Amniotic epithelial cell (primary cell): ENCODE data around the gene LNX1.
A peak's percentile ranks its signal among the peaks of the same experiment; 100 is the strongest.

Experiments used
- DNase-seq: peaks from one replicate; pipeline ENCODE4 v3.0.0-alpha.2; 2010; ENCODE audit warnings: low read depth

The LNX1 gene

GRCh38 chr4:53591372-53591892 lies at the start of gene LNX1:
LNX1 (minus strand) TSS chr4:53591486; CDS start chr4:53574002, 17,484 bp downstream.
- no peak for DNase-seq

DNA sequence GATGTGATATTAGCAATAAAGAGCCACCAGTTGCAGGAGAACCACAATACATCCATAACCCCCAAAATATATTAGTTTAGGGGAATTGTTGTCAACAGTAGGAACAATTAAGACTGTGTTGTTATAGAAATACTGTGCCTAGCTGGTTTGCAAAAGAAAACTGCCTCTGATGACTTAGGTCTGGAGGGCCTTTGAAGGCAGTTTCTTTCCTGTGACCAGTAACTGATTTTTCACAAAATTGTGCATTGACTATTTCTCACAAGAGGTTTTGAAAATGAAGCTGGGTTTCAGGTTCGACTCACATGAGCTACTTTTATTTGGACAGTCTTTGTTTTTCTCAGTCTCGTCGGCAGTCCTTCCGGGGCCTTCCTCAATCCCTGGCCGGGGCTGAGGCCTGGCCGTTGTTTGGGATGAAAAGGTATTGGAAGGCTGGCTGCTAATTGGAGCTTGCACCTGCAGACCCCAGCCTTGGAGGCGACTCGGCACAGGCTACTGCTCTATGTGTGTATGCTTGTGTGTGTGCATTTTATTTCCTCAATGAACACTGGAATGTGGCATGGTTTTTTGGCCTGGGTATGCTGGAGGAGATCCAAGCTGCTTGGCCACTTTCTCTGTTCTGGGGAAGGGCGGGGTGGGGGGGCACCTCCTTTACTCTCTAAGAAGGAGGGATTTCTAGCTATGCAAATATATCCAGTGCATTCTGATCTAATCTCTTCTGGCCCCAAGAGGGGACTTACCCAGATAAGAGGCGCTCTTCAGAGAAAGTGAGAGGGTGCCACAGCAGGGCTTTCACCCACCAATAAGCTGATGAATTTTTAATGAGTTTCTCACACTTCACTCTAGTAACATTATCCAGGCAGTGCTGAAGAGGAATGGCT lies 49.5 kb upstream of the LNX1 start:
- peak; percentile 10 for DNase-seq

GRCh38 chr4:53638919-53639318 lies 47.6 kb upstream of the LNX1 start:
- no peak for DNase-seq

GRCh38 chr4:53637348-53637747 lies 46.1 kb upstream of the LNX1 start:
- no peak for DNase-seq

- no peak for DNase-seq
These were observed 44.6 kb upstream of the LNX1 start for GRCh38 chr4:53635697-53636483.

GRCh38 chr4:53633608-53634007 lies 42.3 kb upstream of the LNX1 start:
- peak; percentile 57 for DNase-seq

DNA sequence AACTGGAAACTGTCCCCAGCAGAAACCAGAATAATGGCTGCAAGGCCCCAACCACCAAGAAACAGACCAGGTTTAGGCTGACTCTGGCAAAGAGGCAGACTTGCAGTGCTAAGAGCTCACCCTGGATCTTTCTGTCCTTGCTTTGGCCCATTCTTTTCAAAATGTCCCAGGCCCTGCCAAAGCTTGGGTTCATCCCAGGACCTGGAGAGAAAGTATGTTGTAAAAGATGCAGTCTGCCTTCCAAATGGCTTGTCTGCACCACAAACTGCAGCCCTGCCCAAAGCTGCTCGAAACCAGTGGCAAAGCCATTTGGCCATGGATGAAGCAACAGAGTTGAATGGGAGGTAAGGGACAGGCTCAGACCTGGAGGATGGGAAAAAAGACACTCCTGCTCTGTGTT lies 38.0 kb upstream of the LNX1 start:
- no peak for DNase-seq

GRCh38 chr4:53626491-53626890 lies 35.2 kb upstream of the LNX1 start:
- DNase-seq: no peak

- DNase-seq: no peak
These were observed 34.6 kb upstream of the LNX1 start for GRCh38 chr4:53625888-53626287.

DNA sequence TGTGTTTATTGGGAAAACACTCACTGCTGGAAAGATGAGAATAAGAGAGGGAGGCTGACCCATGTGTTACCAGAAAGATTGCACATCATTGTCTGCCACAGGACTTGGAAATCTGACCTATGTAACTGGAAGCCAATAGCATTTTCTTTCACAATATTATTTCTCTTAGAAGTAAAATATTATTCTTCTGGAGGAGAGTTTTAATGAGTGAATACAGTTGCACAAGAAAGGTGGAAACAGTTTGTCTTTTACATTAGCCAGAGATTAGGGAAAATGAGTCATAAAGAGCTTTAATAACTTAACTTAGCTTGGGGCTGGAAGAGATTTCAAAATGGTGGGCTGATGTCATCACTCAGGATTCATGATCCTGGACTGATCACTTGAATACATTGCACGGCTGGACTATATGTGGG lies 31.5 kb upstream of the LNX1 start:
- peak; percentile 99 for DNase-seq

DNA sequence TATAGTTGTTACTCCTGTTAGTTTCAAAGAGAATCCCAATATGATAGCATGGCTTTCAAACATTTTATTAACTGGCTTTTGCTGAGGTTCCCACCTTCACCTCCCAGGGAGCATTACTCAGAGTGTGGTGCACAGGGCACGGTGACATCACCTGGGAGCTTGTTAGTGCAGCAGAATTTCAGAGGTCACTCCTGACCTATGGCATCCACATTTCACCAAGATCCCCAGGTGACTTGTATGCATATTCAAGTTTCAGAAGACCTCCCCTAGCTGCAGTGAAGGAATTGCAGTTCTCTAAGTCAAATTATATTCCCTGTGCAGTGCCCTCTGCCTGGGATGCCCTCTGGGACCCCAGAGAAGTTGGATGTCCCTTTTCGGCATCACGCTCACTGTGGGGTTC lies 29.7 kb upstream of the LNX1 start:
- no peak for DNase-seq

DNA sequence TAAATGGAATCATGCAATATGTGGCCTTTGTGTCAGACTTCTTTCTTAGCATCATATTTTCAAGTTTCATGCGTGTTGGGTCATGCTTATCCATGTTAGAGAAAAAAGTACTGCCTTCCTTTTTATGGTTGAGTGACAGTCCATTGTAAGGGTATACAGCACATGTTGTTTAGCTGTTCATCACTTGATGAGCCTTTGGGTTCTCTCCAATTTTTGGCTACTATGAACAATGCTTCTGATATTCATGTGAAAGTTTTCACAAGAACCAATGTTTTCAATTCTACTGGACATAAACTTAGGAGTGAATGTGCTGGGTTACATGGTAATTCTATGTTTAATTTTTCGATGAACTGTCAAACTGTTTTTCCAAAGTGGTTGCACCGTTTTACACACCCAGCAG lies 28.1 kb upstream of the LNX1 start:
- DNase-seq: no peak

DNA sequence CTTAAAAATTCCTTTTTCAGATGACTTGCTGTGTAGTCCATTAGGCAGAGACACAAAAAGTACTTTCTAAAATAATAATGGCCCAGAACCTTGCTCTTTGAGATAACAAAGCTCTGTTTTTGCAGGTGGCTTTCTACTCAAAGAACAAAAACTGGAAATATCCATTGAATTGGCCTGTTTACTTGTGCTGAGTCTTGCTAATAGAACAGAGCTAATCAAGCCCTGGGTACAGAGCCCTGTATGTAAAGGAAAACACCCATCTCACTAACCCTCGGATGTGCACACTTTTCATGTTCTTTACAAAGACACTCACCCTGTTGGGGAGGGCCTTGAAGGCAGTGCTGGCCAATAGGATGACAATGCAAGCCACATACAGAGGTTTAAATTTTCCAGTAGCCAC lies 27.0 kb upstream of the LNX1 start:
- no peak for DNase-seq

DNA sequence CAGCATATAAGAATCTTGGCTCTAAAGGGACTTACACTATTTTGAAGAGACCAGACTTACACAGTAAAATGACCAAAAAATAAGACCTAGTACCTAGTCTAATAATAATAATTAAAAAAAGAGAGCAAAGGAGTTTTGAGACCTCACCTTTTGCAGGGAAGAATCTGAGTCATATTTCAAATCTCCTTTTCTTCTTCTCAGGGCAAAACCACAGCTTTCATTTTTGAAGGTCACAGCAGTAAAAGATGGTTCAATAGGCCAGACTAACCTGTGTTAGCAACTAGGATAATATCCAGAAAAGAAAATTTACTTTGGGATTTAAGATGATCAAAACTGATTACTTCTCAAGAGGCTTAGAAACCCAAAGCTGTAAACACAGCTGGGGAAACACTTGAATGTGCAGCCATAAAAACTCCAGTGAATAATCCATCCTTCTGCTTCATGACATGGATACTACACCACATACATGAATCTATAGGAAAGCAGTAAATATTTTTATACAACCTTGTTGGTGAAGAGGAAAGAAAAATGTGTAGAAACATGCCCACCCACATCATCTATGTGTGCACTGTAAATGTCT lies 25.9 kb upstream of the LNX1 start:
- peak; percentile 31 for DNase-seq

DNA sequence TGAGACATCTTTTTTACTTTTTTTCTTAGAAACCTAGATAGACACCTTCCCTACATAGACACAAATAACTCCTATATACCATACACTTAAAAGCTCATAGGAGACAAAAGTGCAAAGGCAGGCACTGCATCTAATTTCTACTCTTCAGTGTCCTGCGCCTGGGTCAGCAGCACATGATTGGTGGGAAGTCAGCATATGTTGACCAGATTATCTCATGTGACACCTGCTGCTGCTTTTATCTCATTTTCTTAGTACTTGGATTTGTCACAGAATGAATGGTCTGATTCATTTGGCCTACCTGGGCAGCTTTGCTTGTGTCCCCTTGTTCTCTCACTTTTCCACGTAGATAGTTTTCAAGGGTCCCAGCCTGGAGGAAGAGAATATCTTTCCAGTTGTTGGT lies 24.9 kb upstream of the LNX1 start:
- DNase-seq: no peak

DNA sequence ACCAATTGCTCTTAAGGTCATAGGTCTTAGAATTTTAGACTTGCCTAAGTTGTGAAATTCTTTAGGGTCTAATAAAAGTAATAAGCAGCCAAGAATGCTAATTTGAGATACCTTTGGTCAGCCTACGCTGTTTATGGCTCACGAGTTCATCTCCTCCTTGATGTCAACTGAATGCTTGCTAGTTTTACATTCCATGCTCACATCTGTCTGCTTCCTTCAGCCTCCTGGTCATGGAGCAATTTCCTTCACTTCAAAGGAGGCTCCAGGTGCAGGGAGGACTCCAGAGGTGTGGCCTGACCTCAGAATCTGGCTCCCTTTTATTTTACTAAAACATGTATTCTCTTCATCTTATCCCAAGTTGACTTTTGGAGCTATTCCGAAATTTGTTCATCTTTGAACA lies 23.3 kb upstream of the LNX1 start:
- DNase-seq: peak; percentile 25

- no peak for DNase-seq
These were observed 22.1 kb upstream of the LNX1 start for GRCh38 chr4:53613428-53613827.

DNA sequence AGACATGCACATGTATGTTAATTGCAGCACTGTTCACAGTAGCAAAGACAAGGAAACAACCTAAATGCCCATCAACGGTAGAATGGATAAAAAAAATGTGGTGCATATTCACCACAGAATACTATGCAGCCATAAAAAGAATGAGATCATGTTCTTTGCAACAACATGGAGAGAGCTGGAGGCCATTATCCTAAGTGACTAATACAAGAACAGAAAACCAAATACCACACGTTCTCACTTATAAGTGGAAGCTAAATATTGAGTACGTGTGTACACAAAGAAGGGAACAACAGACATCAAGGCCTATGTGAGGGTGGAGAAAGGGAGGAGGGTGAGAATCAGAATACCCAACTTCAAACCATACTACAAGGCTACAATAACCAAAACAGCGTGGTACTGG lies 17.4 kb upstream of the LNX1 start:
- DNase-seq: no peak

GRCh38 chr4:53608242-53608641 lies 17.0 kb upstream of the LNX1 start:
- no peak for DNase-seq

GRCh38 chr4:53605783-53606182 lies 14.5 kb upstream of the LNX1 start:
- DNase-seq: peak; percentile 93

- no peak for DNase-seq
These were observed 11.1 kb upstream of the LNX1 start for GRCh38 chr4:53602390-53602789.

GRCh38 chr4:53601251-53601764 lies 10.0 kb upstream of the LNX1 start:
- no peak for DNase-seq
